DND-41 (cell line): Measurements from ENCODE around the gene ZNF322.

Experiments
- ATAC-seq: fragments of 200-7000 bp; cut with Tn5 transposase; 3 replicates; pipeline ENCODE4 v1.9.1; 2021; ENCODE audit warnings: low read depth; ENCODE audit not compliant: insufficient read depth
- DNase-seq: peaks from one replicate; pipeline ENCODE4 v3.0.0-alpha.2; 2020
- H2AFZ ChIP-seq: 2 replicates; pipeline ENCODE4 v1.6.0; 2012; ENCODE audit warnings: low read depth, low read length
- H3K27ac ChIP-seq: 2 replicates; pipeline ENCODE4 v1.5.1; 2012; ENCODE audit warnings: low read length, inconsistent platforms
- H3K27me3 ChIP-seq: fragments of 200-600 bp; sonication (generic); 2 replicates; pipeline ENCODE4 v1.6.0; 2012; ENCODE audit warnings: low read length, mild to moderate bottlenecking, inconsistent platforms; ENCODE audit not compliant: insufficient read depth, poor library complexity
- H3K36me3 ChIP-seq: 2 replicates; pipeline ENCODE4 v1.5.1; 2012; ENCODE audit warnings: low read length, inconsistent platforms; ENCODE audit not compliant: insufficient read depth
- H3K4me1 ChIP-seq: 2 replicates; pipeline ENCODE4 v1.5.1; 2012; ENCODE audit warnings: mild to moderate bottlenecking, low read length; ENCODE audit not compliant: insufficient read depth
- H3K4me2 ChIP-seq: 2 replicates; pipeline ENCODE4 v1.6.0; 2012; ENCODE audit warnings: mild to moderate bottlenecking, moderate library complexity, low read length, inconsistent platforms; ENCODE audit not compliant: insufficient read depth
- H3K4me3 ChIP-seq, 2 experiments: fragments of 200-600 bp in 1 of 2; shearing (Covaris generic) in 1 of 2; 2 replicates each; pipeline ENCODE4 v1.5.1; 2012 to 2016; ENCODE audit warnings: inconsistent platforms in 2 of 2, low read length in 2 of 2, mild to moderate bottlenecking in 2 of 2, low read depth in 1 of 2, moderate library complexity in 1 of 2
- H3K79me2 ChIP-seq: 2 replicates; pipeline ENCODE4 v1.6.0; 2012; ENCODE audit warnings: low read length, inconsistent platforms; ENCODE audit not compliant: insufficient read depth
- H3K9ac ChIP-seq: 2 replicates; pipeline ENCODE4 v1.6.0; 2012; ENCODE audit warnings: low read depth, mild to moderate bottlenecking, inconsistent platforms, low read length, moderate library complexity
- H3K9me3 ChIP-seq: 2 replicates; pipeline ENCODE4 v1.5.1; 2012; ENCODE audit warnings: low read length, moderate library complexity, mild to moderate bottlenecking, inconsistent platforms; ENCODE audit not compliant: insufficient read depth, severe bottlenecking
- H4K20me1 ChIP-seq: 2 replicates; pipeline ENCODE4 v1.6.0; 2012; ENCODE audit warnings: low read length; ENCODE audit not compliant: insufficient read depth
- EZH2 ChIP-seq: IDR thresholded peaks from 3 replicates; pipeline ENCODE4 v1.6.1; 2012; ENCODE audit warnings: borderline replicate concordance, low read depth, mild to moderate bottlenecking, moderate library complexity, low read length, inconsistent platforms; ENCODE audit not compliant: severe bottlenecking
- TF ChIP-seq, protein P1 (sequence below): IDR thresholded peaks from 2 replicates; pipeline ENCODE4 v1.5.1; 2012; ENCODE audit warnings: borderline replicate concordance, low read length, moderate library complexity, mild to moderate bottlenecking; ENCODE audit not compliant: poor library complexity, severe bottlenecking; ENCODE audit errors: extremely low read depth

ZNF322 gene

DNA sequence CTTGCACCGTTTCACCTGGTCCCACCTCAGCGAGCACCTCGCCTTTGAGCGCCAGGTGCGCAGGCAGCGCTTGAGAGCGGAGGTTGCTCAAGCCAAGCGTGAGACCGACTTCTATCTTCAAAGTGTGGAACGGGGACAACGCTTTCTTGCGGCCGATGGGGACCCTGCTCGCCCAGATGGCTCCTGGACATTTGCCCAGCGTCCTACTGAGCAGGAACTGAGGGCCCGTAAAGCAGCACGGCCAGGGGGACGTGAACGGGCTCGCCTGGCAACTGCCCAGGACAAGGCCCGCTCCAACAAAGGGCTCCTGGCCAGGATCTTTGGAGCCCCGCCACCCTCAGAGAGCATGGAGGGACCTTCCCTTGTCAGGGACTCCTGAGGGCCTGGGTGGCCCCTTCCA is 61.3 kb downstream of the ZNF322 start:
- peaks cover 24% of the 10 kb centered on the region for H3K4me1 ChIP-seq
- no peak overlapping the region for H3K27ac ChIP-seq
- H3K9me3 ChIP-seq, result no peaks in the 10 kb centered on the region
- peak overlapping the region in 1 of 2 experiments; percentile 84; a peak in 2 of 4 replicates for H3K4me3 ChIP-seq
- H3K9ac ChIP-seq, result no peak overlapping the region
- H3K4me2 ChIP-seq, result peak overlapping the region; percentile 93
- DNase-seq (no peak), ATAC-seq (no peak)
- H2AFZ ChIP-seq, result no peak overlapping the region
- H3K27me3 ChIP-seq, result no peaks in the 10 kb centered on the region
- TF ChIP-seq, protein P1, sequence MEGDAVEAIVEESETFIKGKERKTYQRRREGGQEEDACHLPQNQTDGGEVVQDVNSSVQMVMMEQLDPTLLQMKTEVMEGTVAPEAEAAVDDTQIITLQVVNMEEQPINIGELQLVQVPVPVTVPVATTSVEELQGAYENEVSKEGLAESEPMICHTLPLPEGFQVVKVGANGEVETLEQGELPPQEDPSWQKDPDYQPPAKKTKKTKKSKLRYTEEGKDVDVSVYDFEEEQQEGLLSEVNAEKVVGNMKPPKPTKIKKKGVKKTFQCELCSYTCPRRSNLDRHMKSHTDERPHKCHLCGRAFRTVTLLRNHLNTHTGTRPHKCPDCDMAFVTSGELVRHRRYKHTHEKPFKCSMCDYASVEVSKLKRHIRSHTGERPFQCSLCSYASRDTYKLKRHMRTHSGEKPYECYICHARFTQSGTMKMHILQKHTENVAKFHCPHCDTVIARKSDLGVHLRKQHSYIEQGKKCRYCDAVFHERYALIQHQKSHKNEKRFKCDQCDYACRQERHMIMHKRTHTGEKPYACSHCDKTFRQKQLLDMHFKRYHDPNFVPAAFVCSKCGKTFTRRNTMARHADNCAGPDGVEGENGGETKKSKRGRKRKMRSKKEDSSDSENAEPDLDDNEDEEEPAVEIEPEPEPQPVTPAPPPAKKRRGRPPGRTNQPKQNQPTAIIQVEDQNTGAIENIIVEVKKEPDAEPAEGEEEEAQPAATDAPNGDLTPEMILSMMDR, result no peak
- TF ChIP-seq EZH2, result no peak
- H3K79me2 ChIP-seq, result peaks cover 21% of the 10 kb centered on the region
- peaks cover 9% of the 10 kb centered on the region for H4K20me1 ChIP-seq
- H3K36me3 ChIP-seq, result peaks cover 24% of the 10 kb centered on the region

DNA sequence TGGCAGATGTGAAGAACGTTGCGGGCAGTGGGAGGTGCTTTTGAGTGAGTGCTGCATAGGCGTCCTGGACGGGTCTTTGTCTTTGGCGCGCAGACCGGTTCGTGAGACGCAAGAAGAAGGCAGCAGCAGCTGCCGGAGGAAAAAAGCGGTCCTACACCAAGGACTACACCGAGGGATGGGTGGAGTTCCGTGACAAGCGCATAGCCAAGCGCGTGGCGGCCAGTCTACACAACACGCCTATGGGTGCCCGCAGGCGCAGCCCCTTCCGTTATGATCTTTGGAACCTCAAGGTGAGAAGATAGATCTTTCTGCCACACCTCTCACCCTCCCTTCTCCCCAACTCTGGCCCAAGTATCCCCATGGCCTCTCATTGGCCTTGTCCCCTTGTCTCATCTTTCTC is 61.7 kb downstream of the ZNF322 start:
- DNase-seq, result no peak
- H3K4me2 ChIP-seq, result peak overlapping the region; percentile 93
- no peaks in the 10 kb centered on the region for H3K9me3 ChIP-seq
- H3K27ac ChIP-seq, result peak overlapping the region; percentile 85
- peaks cover 24% of the 10 kb centered on the region for H3K36me3 ChIP-seq
- peaks cover 21% of the 10 kb centered on the region for H3K79me2 ChIP-seq
- no peak overlapping the region for H2AFZ ChIP-seq
- H3K27me3 ChIP-seq, result no peaks in the 10 kb centered on the region
- H3K4me3 ChIP-seq, result peak overlapping the region; percentile 58 to 84; a peak in 3 of 4 replicates
- no peak for ATAC-seq
- peaks cover 9% of the 10 kb centered on the region for H4K20me1 ChIP-seq
- peak overlapping the region; percentile 73 for H3K9ac ChIP-seq
- TF ChIP-seq, protein P1, result no peak
- no peak for TF ChIP-seq EZH2
- H3K4me1 ChIP-seq, result peaks cover 24% of the 10 kb centered on the region

DNA sequence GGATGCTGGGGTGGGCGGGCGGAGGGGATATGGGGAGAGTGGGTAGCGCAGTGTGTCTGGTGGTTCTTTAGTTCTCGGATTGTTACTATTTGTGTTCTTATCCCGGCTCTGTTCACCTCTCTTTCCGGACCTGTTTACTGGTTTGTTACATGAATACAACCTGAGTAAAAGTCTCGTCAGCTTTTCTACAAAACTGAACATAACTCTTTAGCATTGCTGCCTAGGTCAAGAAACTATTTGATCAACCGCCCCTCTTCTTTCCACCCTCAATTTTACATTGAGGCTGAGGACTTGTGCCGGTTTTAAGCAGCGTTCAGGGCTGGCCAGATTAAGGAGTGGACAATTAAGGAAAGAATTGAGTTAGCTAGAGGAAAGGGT is 62.2 kb downstream of the ZNF322 start:
- peak overlapping the region; percentile 81 for H2AFZ ChIP-seq

More for the DNA sequence above, 62.2 kb downstream of the ZNF322 start:
- Histone ChIP-seq H3K4me3 (peak overlapping the region; percentile 58 to 84; a peak in 3 of 4 replicates), H3K4me1 (peaks cover 24% of the 10 kb centered on the region), H4K20me1 (peaks cover 9% of the 10 kb centered on the region), H3K36me3 (peaks cover 24% of the 10 kb centered on the region), H3K27me3 (no peaks in the 10 kb centered on the region), H3K9me3 (no peaks in the 10 kb centered on the region), H3K4me2 (peak overlapping the region; percentile 93), H3K27ac (peak overlapping the region; percentile 85), H3K79me2 (peaks cover 21% of the 10 kb centered on the region), H3K9ac (peak overlapping the region; percentile 73)
- no peak for DNase-seq
- no peak for TF ChIP-seq EZH2
- TF ChIP-seq, protein P1, result no peak
- ATAC-seq, result no peak
